Hepatocyte (in vitro differentiated cells): ENCODE data around the gene RAB11FIP4.

Experiments used
- EZH2 ChIP-seq: fragments of 200-600 bp; sonication (generic); IDR thresholded peaks from 2 replicates; pipeline ENCODE4 v1.6.1; 2016; ENCODE audit warnings: antibody characterized with exemption, mild to moderate bottlenecking, borderline replicate concordance
- TF ChIP-seq, protein P1 (sequence below): fragments of 200-600 bp; sonication (generic); IDR thresholded peaks from 2 replicates; pipeline ENCODE4 v1.5.1; 2016; ENCODE audit warnings: antibody characterized with exemption, mild to moderate bottlenecking; ENCODE audit not compliant: poor library complexity

DNA sequence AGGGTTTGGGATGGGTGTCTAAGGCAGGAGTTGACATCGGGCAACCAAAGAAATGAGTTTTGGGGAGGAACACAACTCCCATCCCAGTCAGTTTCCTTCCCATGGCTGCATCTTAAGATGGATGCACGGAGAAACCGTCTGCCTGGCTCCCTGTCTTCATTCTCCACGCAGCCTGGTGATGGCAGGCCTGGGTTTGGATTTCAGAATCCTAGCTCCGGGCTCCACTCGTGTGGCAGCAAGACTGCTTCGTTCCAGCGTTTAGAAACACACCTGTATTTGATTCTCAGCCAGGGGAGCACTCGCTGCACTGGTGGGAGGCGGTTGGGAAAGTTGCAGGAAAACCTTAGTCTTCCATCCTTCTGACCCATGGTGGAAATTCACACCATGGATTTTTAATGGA, 141.1 kb downstream of the RAB11FIP4 start:
- TF ChIP-seq EZH2 = no peak
- TF ChIP-seq, protein P1, sequence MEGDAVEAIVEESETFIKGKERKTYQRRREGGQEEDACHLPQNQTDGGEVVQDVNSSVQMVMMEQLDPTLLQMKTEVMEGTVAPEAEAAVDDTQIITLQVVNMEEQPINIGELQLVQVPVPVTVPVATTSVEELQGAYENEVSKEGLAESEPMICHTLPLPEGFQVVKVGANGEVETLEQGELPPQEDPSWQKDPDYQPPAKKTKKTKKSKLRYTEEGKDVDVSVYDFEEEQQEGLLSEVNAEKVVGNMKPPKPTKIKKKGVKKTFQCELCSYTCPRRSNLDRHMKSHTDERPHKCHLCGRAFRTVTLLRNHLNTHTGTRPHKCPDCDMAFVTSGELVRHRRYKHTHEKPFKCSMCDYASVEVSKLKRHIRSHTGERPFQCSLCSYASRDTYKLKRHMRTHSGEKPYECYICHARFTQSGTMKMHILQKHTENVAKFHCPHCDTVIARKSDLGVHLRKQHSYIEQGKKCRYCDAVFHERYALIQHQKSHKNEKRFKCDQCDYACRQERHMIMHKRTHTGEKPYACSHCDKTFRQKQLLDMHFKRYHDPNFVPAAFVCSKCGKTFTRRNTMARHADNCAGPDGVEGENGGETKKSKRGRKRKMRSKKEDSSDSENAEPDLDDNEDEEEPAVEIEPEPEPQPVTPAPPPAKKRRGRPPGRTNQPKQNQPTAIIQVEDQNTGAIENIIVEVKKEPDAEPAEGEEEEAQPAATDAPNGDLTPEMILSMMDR = no peak
